GM18505 (cell line): ENCODE results near the gene CIRBP.

Experiments
- ATAC-seq: cut with Tn5 transposase; IDR thresholded peaks from one replicate; pipeline ENCODE4 v1.9.1; 2021; ENCODE audit not compliant: unreplicated experiment
- POLR2A ChIP-seq: IDR thresholded peaks from 4 replicates; pipeline ENCODE4 v1.6.1; 2011; ENCODE audit warnings: borderline replicate concordance; ENCODE audit not compliant: insufficient read depth, insufficient read length; ENCODE audit errors: extremely low read depth

Gene CIRBP

GRCh38 chr19:1268226-1269064, 687 bp upstream of the CIRBP start:
- ATAC-seq: no peak
- no peak for TF ChIP-seq POLR2A

GRCh38 chr19:1269478-1270212, 513 bp downstream of the CIRBP start:
- ATAC-seq: peak; percentile 24
- peak; percentile 59 for TF ChIP-seq POLR2A

GRCh38 chr19:1270213-1270853, 1.2 kb downstream of the CIRBP start:
- ATAC-seq: no peak
- no peak for TF ChIP-seq POLR2A

- peak; percentile 50 for TF ChIP-seq POLR2A
- ATAC-seq: no peak
Measured at GRCh38 chr19:1270854-1271527, 1.9 kb downstream of the CIRBP start.

GRCh38 chr19:1271528-1272422, 2.6 kb downstream of the CIRBP start:
- ATAC-seq: no peak
- TF ChIP-seq POLR2A: no peak

- no peak for ATAC-seq
- TF ChIP-seq POLR2A: no peak
Measured at GRCh38 chr19:1272423-1273262, 3.5 kb downstream of the CIRBP start.

GRCh38 chr19:1273263-1274041, 4.3 kb downstream of the CIRBP start:
- TF ChIP-seq POLR2A: peak; percentile 43
- ATAC-seq: no peak

- TF ChIP-seq POLR2A: peak; percentile 13
- ATAC-seq: no peak
Measured at GRCh38 chr19:1274081-1274851, 5.1 kb downstream of the CIRBP start.

GRCh38 chr19:1274852-1275259, 5.7 kb downstream of the CIRBP start:
- ATAC-seq: no peak
- no peak for TF ChIP-seq POLR2A
